Pancreas (tissue), 10 donors: Measurements from ENCODE around the gene BRCA2. TPM values are rescaled to one million over a fixed set of nuclear protein-coding genes. Genes with fewer than 3 reads are reported as not detected.

ENCODE experiments used
- ATAC-seq, 4 donors: fragments of 200-7000 bp; cut with Tn5 transposase; one replicate each; pipeline versions ENCODE4 v1.8.0 to v1.9.1; 2020; ENCODE audit warnings: mild to moderate bottlenecking in 4 of 4, moderate library complexity in 4 of 4
- DNase-seq, 6 donors: peaks; one replicate each; pipeline ENCODE4 v3.0.0-alpha.2; 2020
- FAIRE-seq: peaks from 2 replicates; lab custom pipeline; 2012; peaks lifted over from hg19 to GRCh38; lab: Jason Lieb, UNC
- H3K27ac ChIP-seq, 4 donors: fragments of 200-600 bp; sonication (generic); 1 replicate in 3 of 4; 2 replicates in 1 of 4; pipeline versions ENCODE4 v1.5.0 to v1.8.0; 2020
- H3K27me3 ChIP-seq, 4 donors: fragments of 200-600 bp; one replicate each; pipeline ENCODE4 v1.8.0; 2021
- H3K36me3 ChIP-seq, 3 donors: fragments of 200-600 bp; sonication (generic) in 1 of 3; one replicate each; pipeline versions ENCODE4 v1.5.0 to v1.8.0; 2020 to 2021
- H3K4me1 ChIP-seq, 3 donors: fragments of 200-600 bp; one replicate each; pipeline ENCODE4 v1.8.0; 2021
- H3K4me3 ChIP-seq, 4 donors: fragments of 200-600 bp; sonication (generic) in 2 of 4; one replicate each; pipeline versions ENCODE4 v1.5.0 to v1.8.0; 2020 to 2021
- H3K9me3 ChIP-seq, 4 donors: fragments of 200-600 bp; one replicate each; pipeline ENCODE4 v1.8.0; 2021
- WGBS, 2 donors: extraction: QIAGEN DNeasy Blood & Tissue Kit; methylation state at CpG; one replicate each; pipeline ENCODE4 v1.1.7; 2013; 5-methylcytosine and 5-hydroxymethylcytosine counted together
- intact Hi-C, 3 donors: fragments of 100-400 bp; cut with DNase I; formaldehyde crosslinking; loops; one replicate each; pipeline versions ENCODE4 v1.11.1 to v1.14.2; 2022
- polyA plus RNA-seq, 2 donors: library from polyadenylated mRNA; stranded (reverse); fragments of 200-250 nt; gene quantifications; one replicate each; pipeline ENCODE4 v1.2.3, GENCODE V29; 2013
- total RNA-seq, 6 donors: library from RNA; stranded (reverse); fragmentation: NEBNext Ultra II Directional in 4 of 6; extraction: Animal tissue kit (Norgen Biotek cat#: 25700) in 4 of 6; gene quantifications; one replicate each; pipeline versions ENCODE4 v1.2.1 to v1.2.4, GENCODE V29; 2021 to 2023
- TF ChIP-seq, protein P1 (sequence below), 4 donors: fragments of 200-600 bp; sonication (generic) in 3 of 4; IDR thresholded peaks; one replicate each; pipeline versions ENCODE4 v1.5.0 to v1.8.0; 2021; ENCODE audit warnings: antibody characterized with exemption in 4 of 4
- donor health status: healthy with polysubstance abuse.
- donor health status: DM: no; HTN: no; CAD: no; lungs with moderate emphysema.
- donor health status: DM: no; HTN: no; CAD: no.
- donor health status: control.
- donor health status: control.
- donor health status: Bipolar disorder and iron deficiency.
- donor health status: DM: yes; HTN: yes; CAD: no.
- donor health status: DM: no; HTN: no; CAD: no.
- donor health status: DM: no; HTN: no; CAD: no.
- donor health status: DM: yes; HTN: yes; CAD: no.

Gene BRCA2
- total and polyA plus RNA-seq, 8 donors, result 0.07 to 1.4 (median 0.76) TPM

DNA sequence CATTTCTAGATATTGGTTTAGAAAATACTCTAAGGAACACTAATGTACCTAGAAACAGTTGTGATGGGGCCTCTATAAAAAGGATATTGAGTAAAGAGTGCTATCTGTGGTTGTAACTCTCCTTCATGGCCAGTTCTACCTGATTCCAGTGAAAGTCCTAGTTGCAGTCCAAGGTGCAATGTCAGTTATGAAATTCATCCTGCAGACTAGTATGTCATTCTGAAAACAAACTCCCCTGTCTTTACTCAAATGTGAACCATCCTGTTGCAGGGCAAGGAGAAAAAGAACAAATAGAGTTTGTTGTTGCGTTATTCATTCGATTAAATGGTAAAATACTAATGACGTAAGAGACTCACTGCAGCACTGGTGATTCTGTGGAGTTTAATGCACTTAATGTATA is 130.9 kb downstream of the BRCA2 start:
- ATAC-seq (no peak), FAIRE-seq (no peak), DNase-seq (no peak)
- Histone ChIP-seq H3K27me3 (no peaks in the 10 kb centered on the region), H3K27ac (no peak overlapping the region), H3K4me3 (no peak overlapping the region), H3K4me1 (no peaks in the 10 kb centered on the region), H3K9me3 (no peaks in the 10 kb centered on the region), H3K36me3 (no peaks in the 10 kb centered on the region)
- intact Hi-C loops, result no loop called here
- TF ChIP-seq, protein P1, sequence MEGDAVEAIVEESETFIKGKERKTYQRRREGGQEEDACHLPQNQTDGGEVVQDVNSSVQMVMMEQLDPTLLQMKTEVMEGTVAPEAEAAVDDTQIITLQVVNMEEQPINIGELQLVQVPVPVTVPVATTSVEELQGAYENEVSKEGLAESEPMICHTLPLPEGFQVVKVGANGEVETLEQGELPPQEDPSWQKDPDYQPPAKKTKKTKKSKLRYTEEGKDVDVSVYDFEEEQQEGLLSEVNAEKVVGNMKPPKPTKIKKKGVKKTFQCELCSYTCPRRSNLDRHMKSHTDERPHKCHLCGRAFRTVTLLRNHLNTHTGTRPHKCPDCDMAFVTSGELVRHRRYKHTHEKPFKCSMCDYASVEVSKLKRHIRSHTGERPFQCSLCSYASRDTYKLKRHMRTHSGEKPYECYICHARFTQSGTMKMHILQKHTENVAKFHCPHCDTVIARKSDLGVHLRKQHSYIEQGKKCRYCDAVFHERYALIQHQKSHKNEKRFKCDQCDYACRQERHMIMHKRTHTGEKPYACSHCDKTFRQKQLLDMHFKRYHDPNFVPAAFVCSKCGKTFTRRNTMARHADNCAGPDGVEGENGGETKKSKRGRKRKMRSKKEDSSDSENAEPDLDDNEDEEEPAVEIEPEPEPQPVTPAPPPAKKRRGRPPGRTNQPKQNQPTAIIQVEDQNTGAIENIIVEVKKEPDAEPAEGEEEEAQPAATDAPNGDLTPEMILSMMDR (IDR thresholded peaks at IDR 0.05), result no peak
- 92 to 94% methylated on average over 3 of the region's 3 CpGs for WGBS, 2 donors

GRCh38 chr13:32446773-32447465 is 131.6 kb downstream of the BRCA2 start:
- TF ChIP-seq, protein P1 (IDR thresholded peaks at IDR 0.05), result no peak
- no peak overlapping the region for H3K4me3 ChIP-seq
- H3K4me1 ChIP-seq, result no peaks in the 10 kb centered on the region
- ATAC-seq (no peak), DNase-seq (no peak), FAIRE-seq (no peak)
- no peaks in the 10 kb centered on the region for H3K27me3 ChIP-seq
- no peaks in the 10 kb centered on the region for H3K36me3 ChIP-seq
- no peak overlapping the region for H3K27ac ChIP-seq
- no peaks in the 10 kb centered on the region for H3K9me3 ChIP-seq
- intact Hi-C loops, result no loop called here
- WGBS, 2 donors, result 77 to 85% methylated on average over 2 of the region's 2 CpGs

DNA sequence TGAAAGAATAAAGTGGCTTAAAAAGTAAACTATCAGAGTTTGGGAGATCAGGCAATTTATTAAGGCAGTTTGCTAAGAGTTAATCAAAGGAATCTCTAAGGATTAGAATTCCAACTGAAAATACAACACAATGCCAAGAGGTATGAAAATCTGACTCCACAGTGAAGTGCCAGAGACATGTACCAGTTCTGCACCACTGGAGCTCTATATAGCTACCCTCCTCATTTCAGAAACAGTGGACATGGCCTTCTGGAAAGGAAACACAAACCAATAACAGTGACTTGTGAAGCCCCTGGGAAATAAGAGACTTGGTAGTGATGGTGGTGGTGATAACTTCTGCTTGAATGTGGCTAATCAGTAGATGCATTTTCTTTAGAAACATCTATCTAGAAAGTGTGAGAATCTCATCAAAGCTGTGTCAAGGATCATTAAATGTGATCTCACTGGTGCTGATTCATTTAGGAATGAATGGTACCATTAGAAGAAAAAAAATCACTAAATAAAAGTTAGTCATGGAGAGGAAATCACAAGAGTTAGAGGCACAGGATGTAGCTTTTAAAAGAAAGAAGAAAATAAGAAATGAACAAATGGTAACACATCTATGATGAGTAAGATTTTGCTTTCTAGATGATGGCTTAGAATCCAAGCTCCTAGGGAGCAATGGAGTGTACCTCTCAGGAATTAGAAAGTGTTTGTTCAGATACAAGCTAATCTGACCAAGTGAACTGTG is 132.8 kb downstream of the BRCA2 start:
- Histone ChIP-seq H3K36me3 (no peaks in the 10 kb centered on the region), H3K4me1 (no peaks in the 10 kb centered on the region), H3K27me3 (no peaks in the 10 kb centered on the region), H3K27ac (no peak overlapping the region), H3K9me3 (no peaks in the 10 kb centered on the region), H3K4me3 (no peak overlapping the region)
- intact Hi-C loops, result no loop called here
- TF ChIP-seq, protein P1 (IDR thresholded peaks at IDR 0.05), result no peak
- DNase-seq, result no peak
- no peak for ATAC-seq
- no peak for FAIRE-seq

DNA sequence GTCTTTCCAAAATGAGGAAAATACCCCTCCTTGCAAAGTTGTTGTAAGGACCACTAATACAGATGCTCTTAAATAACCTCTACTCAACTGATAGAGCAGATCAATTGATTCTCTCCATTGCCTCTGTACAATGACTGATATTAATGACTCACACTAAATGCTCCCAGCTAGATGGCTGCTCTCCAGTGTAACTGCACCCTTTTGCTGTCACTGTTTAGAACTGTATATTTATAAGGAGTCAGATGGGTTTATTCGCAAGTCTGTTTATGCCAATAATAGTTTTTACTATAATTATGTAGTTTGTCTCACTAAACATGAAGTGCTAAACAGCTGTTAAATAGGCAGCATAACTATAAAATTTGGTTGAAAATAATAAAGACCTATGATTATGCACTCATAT is 133.7 kb downstream of the BRCA2 start:
- FAIRE-seq (no peak), ATAC-seq (no peak), DNase-seq (no peak)
- Histone ChIP-seq H3K27me3 (no peaks in the 10 kb centered on the region), H3K4me3 (no peak overlapping the region), H3K4me1 (no peaks in the 10 kb centered on the region), H3K9me3 (no peaks in the 10 kb centered on the region), H3K36me3 (no peaks in the 10 kb centered on the region), H3K27ac (no peak overlapping the region)
- TF ChIP-seq, protein P1 (IDR thresholded peaks at IDR 0.05), result no peak
- WGBS, 2 donors, result 94 to 96% methylated on average over 1 of the region's 1 CpG
- intact Hi-C loops, result no loop called here

Other genes with a start within 250 kb of the BRCA2 start
- not detected for gene ZAR1L, start 145 bp upstream of the BRCA2 start, total RNA-seq
- not detected for gene ZAR1L, start 145 bp upstream of the BRCA2 start, polyA plus RNA-seq
- 10 to 100 TPM in 3 of 6 donors, 1 to 10 TPM in 3; 5.3 to 18.0 (median 9.4) TPM for gene N4BP2L1, start 112.6 kb downstream of the BRCA2 start, total RNA-seq
- gene N4BP2L1, start 112.6 kb downstream of the BRCA2 start, polyA plus RNA-seq, result 10 to 100 TPM; 18.4 to 22.4 TPM
- 10 to 100 TPM; 31.5 to 78.8 (median 50.3) TPM for gene N4BP2L2, start 223.3 kb downstream of the BRCA2 start, total RNA-seq
- 10 to 100 TPM; 34.9 to 79.9 TPM for gene N4BP2L2, start 223.3 kb downstream of the BRCA2 start, polyA plus RNA-seq